HG03469 (cell line): Measurements from ENCODE around the gene P2RX4.
"Not testable (repeated sequence)": the region's sequence is repeated elsewhere in the genome, so short reads cannot be mapped to it uniquely, and the experiment has no call there.

Experiments used
- ATAC-seq: cut with Tn5 transposase; IDR thresholded peaks from one replicate; pipeline ENCODE4 v1.9.1; 2021; ENCODE audit warnings: mild to moderate bottlenecking, moderate library complexity, moderate number of reproducible peaks; ENCODE audit not compliant: unreplicated experiment

The P2RX4 gene

GRCh38 chr12:121188227-121188626, 21.7 kb upstream of the P2RX4 start:
- no peak for ATAC-seq

DNA sequence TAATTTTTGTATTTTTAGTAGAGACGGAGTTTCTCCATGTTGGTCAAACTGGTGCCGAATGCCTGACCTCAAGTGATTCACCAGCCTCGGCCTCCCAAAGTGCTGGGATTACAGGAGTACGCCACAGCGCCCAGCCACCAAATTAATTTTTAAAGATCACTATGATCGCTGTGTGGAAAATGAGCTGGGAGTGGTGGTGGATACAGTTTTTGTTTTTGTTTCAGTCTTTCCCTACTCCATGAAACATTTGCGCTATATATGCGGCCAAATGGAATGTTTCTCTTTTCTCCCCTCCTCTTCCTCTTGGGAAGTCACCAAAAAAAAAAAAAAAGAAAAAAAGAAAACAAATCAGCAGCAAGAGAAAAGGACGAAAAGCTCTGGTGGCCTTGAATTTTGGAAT, 20.8 kb upstream of the P2RX4 start:
- ATAC-seq, result no peak

- no peak for ATAC-seq
Measured at GRCh38 chr12:121189619-121190155, 20.2 kb upstream of the P2RX4 start.

- no peak for ATAC-seq
Measured at GRCh38 chr12:121190523-121191031, 19.4 kb upstream of the P2RX4 start.

DNA sequence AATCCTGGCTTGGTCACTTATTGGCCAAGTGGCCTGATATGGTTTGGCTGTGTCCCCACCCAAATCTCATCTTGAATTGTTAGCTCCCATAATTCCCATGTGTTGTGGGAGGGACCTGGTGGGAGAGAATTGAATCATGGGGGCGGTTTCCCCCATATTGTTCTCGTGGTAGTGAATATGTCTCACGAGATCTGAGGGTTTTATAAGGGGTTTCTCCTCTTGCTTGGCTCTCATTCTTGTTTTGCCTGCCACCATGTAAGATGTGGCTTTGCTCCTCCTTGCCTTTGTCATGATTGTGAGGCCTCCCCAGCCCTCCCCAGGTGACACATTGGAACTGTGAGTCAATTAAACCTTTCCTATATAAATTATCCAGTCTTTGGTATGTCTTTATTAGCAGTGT, 18.8 kb upstream of the P2RX4 start:
- no peak for ATAC-seq

GRCh38 chr12:121196902-121197301, 13.0 kb upstream of the P2RX4 start:
- no peak for ATAC-seq

GRCh38 chr12:121198949-121199348, 11.0 kb upstream of the P2RX4 start:
- no peak for ATAC-seq

GRCh38 chr12:121201140-121201539, 8.8 kb upstream of the P2RX4 start:
- ATAC-seq, result not testable (repeated sequence)

DNA sequence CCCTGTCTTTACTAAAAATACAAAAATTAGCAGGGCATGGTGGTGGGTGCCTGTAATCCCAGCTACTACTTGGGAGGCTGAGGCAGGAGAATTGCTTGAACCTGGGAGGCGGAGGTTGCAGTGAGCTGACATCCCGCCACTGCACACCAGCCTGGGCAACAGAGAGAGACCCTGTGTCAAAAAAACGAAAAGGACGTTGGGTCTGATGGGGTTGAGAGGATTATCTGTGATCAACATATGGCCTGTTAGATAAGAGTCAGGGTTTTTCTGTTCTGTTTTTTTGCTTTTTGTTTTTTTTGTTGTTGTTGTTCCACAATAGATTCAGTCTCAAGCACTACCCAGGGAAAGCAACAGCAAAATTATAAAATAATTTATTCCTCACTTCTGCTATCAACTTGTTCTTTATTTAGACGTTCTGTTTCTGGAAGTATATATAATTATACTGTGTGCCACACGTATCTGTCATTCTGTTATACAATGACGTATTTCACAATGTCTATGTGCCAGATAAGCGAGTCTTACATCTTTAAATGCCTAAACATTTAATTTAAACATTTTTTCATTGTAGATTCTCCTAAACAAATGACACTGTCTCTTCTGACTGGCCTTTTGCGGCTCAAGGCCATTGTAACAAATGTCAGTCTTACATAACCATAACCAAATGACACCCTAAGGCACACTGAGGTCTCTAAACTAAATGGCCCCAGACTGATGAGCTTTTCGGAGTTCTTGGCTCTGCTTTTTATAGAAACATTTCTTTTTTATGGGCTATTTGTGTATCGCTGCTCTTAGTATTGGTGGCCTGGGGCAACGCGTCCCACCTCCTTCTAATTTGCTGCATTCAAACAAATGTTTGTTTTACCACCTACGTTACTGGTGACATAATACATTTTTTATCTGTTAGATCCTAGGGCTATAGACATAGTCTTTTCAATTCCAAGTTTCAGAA, 7.2 kb upstream of the P2RX4 start:
- no peak for ATAC-seq

- no peak for ATAC-seq
Measured at GRCh38 chr12:121203482-121203881, 6.4 kb upstream of the P2RX4 start.

- ATAC-seq, result no peak
Measured at GRCh38 chr12:121205491-121205890, 4.4 kb upstream of the P2RX4 start.

- ATAC-seq, result not testable (repeated sequence)
Measured at GRCh38 chr12:121208571-121208970, 1.4 kb upstream of the P2RX4 start.

DNA sequence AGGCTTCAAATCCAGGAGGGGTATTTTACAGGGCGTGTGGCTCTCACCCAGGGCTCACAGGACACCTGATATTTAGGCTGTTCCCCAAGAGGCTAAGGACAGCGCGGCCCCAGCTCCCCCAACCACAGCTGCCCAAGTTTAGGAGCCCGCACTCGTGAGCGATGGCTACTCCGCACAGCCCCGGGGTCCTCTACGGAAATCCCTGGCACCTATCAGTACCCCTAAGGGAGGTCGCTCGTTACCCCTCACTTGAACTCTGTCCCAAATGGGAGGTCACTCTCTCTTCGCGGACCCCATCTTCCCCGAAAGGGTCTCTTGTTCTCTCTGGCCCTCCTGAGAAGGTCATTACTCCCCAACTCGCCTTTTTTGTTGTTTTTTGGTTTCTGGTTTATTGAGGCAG, 708 bp upstream of the P2RX4 start:
- no peak for ATAC-seq

DNA sequence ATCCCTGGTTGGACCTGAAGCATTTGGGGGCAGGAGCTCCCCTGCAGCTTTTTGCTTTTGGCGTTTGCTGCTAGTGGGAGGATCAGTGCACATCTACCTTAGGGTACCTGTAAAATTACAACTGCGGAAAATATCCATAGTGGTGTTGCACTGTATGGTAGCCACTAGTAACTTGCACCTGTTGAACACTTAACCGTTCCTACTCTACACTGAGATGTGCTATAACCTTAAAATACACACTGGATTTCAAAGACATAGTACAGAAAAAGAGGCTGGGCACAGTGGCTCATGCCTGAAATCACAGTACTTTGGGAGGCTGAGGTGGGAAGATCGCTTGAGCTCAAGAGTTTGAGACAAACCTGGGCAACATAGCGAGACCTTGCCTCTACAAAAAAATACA, 2.9 kb downstream of the P2RX4 start:
- ATAC-seq, result no peak

- no peak for ATAC-seq
Measured at GRCh38 chr12:121214166-121214777, 4.3 kb downstream of the P2RX4 start.

DNA sequence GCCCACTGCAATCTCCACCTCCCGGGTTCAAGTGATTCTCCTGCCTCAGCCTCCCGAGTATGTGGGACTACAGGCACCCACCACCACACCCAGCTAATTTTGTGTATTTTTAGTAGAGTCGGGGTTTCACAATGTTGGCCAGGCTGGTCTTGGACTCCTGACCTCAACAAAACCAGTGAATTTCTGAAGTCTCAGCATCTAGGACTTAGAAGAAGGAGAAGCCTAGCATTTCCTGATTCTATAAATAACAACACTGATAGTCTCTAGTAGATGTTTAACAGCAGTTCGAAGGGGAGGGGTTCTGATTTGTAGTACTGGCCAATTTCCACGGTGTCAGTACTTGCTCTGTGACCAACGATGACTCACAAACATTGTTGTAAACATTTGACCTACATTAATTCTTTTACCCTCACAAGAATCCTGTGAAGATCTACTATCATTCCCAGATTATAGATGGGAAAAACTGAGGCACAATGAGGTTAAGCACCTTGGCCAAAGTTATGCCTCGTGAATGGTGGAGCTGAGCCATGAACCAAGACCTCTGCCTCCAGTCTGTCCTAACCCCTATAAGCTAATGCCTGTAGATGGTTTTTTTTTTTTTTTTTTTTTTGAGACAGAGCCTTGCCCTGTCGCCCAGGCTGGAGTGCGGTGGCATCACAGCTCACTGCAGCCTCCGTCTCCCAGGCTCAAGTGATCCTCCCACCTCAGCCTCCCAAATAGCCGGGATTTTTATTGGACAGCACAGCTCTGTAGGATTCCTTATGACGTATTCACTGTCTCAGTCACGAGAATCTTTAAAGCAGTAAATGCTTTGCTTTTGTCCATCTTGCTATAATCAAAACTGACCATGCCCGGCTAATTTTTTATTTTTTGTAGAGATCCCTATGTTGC, 5.2 kb downstream of the P2RX4 start:
- no peak for ATAC-seq

DNA sequence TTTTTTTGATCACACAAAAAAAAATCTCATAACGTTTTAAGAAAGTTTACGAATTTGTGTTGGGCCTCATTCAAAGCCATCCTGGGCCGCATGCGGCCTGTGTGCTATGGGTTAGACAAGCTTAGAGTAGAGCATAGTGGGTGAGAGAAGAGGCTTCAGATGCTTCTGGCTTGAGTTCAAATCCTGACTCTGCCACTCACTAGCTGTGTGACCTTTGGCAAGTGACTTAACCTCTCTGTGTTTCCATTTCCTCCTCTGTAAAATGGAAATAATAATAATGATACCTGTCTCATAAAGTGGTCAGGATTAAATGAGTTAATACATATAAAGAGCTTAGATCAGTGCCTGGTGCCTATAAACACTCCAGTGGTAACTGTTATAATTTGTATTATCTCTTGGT, 6.2 kb downstream of the P2RX4 start:
- no peak for ATAC-seq

DNA sequence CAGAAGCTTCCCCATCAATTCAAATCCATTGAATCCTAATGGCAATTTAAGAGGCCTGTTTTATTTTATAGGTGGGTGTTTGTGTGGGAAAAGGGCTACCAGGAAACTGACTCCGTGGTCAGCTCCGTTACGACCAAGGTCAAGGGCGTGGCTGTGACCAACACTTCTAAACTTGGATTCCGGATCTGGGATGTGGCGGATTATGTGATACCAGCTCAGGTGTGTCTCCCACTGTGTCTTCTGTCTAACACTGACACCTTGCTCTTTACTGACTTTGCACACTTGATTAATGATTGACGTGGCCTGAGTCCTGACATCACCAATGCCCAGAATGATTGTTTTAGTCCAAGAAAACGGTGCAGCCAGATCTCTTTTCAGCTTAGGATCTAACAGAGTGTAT, 7.1 kb downstream of the P2RX4 start:
- no peak for ATAC-seq

DNA sequence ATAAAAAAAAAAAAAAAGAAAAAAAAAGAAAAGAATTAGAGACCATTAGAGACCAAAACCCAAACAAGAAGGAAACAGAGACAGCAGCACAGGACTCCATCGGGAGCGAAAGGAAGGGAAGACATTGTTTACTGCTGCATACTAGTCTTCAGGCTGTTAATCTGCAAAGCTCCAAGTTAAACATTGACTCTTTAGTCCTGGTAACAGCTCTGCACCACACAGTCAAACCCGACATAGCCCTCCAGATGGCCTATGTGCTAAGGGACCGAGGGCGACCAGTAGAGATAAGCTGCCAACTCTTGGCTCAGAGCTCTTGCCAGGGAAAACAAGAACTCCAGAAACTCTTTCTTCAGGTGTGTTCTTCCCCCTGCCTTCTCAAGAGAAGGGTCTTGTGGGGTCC, 7.8 kb downstream of the P2RX4 start:
- ATAC-seq, result no peak

DNA sequence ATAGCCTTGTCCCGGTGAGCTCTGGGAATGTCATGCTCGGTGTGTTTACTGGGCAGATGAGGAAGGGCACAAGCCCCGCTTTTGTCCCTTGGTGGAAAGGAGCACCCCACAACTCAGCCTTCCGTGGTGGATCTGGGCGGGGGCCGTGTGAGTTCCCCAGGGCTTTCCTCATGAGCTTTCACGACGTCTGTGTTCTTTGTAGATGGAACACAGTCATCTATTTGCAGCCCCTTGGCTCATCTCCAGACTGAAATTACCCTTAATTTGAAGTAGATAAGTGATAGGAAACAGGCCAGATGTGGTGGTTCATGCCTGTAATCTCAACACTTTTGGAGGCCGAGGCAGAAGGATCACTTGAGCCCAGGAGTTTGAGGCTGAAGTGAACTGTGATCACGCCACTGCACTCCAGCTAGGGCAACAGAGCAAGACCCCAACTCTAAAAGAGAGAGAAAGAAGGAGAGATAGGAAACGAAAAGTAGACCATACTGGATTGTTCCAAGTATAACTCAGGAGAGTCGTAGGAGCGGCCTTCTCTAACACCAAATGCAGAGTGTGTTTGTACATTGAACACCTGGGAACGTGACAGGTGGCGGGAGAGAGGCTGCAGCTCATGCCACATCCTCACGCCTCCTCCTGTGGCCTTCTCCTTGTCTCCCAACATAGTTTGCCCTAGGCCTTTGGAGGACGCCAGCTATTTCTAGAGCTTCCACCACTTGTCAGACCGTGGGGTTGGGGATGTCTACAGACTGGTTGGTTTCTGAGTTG, 8.8 kb downstream of the P2RX4 start:
- no peak for ATAC-seq
